HepG2 (cell line): ENCODE results near the gene SNX10. TPM values are rescaled to one million over a fixed set of nuclear protein-coding genes. Genes with fewer than 3 reads are reported as not detected.
A peak's percentile ranks its signal among the peaks of the same experiment; 100 is the strongest.

ENCODE experiments used
- DMAP1 ChIP-seq: IDR thresholded peaks from 2 replicates; pipeline ENCODE4 v1.6.1; 2016
- FOXJ3 ChIP-seq: sonication (generic); formaldehyde crosslinking; IDR thresholded peaks from 2 replicates; pipeline ENCODE4 v1.4.0; 2020; ENCODE audit warnings: missing genetic modification reagents, mild to moderate bottlenecking, borderline replicate concordance
- HOXD1 ChIP-seq: sonication (generic); formaldehyde crosslinking; IDR thresholded peaks from 2 replicates; pipeline ENCODE4 v1.5.0; 2020; ENCODE audit warnings: missing genetic modification reagents
- MIER3 ChIP-seq: IDR thresholded peaks from 2 replicates; pipeline ENCODE4 v1.6.1; 2016; ENCODE audit warnings: missing compliant biosample characterization, borderline replicate concordance
- RAD21 ChIP-seq: fragments of 450-650 bp; formaldehyde crosslinking; IDR thresholded peaks from 2 replicates; pipeline ENCODE4 v1.5.0; 2020; ENCODE audit warnings: mild to moderate bottlenecking
- RFXAP ChIP-seq: sonication (generic); formaldehyde crosslinking; IDR thresholded peaks from 2 replicates; pipeline ENCODE4 v1.4.0; 2020; ENCODE audit warnings: missing genetic modification reagents, borderline replicate concordance
- SOX5 ChIP-seq: IDR thresholded peaks from 2 replicates; pipeline ENCODE4 v1.6.1; 2016; ENCODE audit warnings: borderline replicate concordance
- ZNF260 ChIP-seq: sonication (generic); formaldehyde crosslinking; IDR thresholded peaks from 2 replicates; pipeline ENCODE4 v1.4.0; 2020; ENCODE audit warnings: missing genetic modification reagents, low read depth, mild to moderate bottlenecking, borderline replicate concordance
- ZNF274 ChIP-seq: sonication (generic); formaldehyde crosslinking; IDR thresholded peaks from 2 replicates; pipeline ENCODE4 v1.5.1; 2020; ENCODE audit warnings: mild to moderate bottlenecking, missing genetic modification reagents
- ZNF317 ChIP-seq: sonication (generic); formaldehyde crosslinking; IDR thresholded peaks from 2 replicates; pipeline ENCODE4 v1.5.0; 2020; ENCODE audit warnings: mild to moderate bottlenecking, missing genetic modification reagents
- ZNF430 ChIP-seq: sonication (generic); formaldehyde crosslinking; IDR thresholded peaks from 2 replicates; pipeline ENCODE4 v1.9.0; 2021; ENCODE audit warnings: mild to moderate bottlenecking, missing genetic modification reagents
- polyA plus RNA-seq, 8 experiments: library from polyadenylated mRNA; depleted of rRNA in 3 of 8; stranded (reverse) in 7 of 8; unstranded in 1 of 8; fragments of >200 nt; fragmentation: Illumina TruSeq in 4 of 8; extraction: Trizol in 4 of 8; gene quantifications; 2 replicates each; pipeline versions ENCODE4 v1.2.1 to v1.2.3, GENCODE V29; 2011 to 2016; ENCODE audit warnings: low read depth in 4 of 8, missing spikeins in 1 of 8, mixed read lengths in 1 of 8; ENCODE audit not compliant: insufficient read depth in 1 of 8
- total RNA-seq, 5 experiments: library from RNA; depleted of rRNA; stranded (reverse); fragments of >200 nt; fragmentation: Illumina TruSeq; extraction: Trizol; gene quantifications; 2 replicates each; pipeline ENCODE4 v1.2.3, GENCODE V29; 2016; ENCODE audit warnings: low read depth in 1 of 5
- TF ChIP-seq, protein P1 (sequence below): sonication (generic); formaldehyde crosslinking; IDR thresholded peaks from 2 replicates; pipeline ENCODE4 v1.4.0; 2020; ENCODE audit warnings: missing genetic modification reagents
- TF ChIP-seq, protein P2 (sequence below): sonication (generic); formaldehyde crosslinking; IDR thresholded peaks from 2 replicates; pipeline ENCODE4 v1.5.0; 2020; ENCODE audit warnings: missing genetic modification reagents
- TF ChIP-seq, protein P3 (sequence below): sonication (generic); formaldehyde crosslinking; IDR thresholded peaks from 2 replicates; pipeline ENCODE4 v1.5.1; 2020; ENCODE audit warnings: missing genetic modification reagents, mild to moderate bottlenecking, borderline replicate concordance
- TF ChIP-seq, protein P4 (sequence below): sonication (generic); formaldehyde crosslinking; IDR thresholded peaks from 2 replicates; pipeline ENCODE4 v1.4.0; 2020; ENCODE audit warnings: missing genetic modification reagents, borderline replicate concordance

The SNX10 gene
- total and polyA plus RNA-seq, 2 of the 13 experiments (the other 11 are each of a cell fraction or from before 2014, with no cell fraction given): 26.0 to 27.6 TPM

DNA sequence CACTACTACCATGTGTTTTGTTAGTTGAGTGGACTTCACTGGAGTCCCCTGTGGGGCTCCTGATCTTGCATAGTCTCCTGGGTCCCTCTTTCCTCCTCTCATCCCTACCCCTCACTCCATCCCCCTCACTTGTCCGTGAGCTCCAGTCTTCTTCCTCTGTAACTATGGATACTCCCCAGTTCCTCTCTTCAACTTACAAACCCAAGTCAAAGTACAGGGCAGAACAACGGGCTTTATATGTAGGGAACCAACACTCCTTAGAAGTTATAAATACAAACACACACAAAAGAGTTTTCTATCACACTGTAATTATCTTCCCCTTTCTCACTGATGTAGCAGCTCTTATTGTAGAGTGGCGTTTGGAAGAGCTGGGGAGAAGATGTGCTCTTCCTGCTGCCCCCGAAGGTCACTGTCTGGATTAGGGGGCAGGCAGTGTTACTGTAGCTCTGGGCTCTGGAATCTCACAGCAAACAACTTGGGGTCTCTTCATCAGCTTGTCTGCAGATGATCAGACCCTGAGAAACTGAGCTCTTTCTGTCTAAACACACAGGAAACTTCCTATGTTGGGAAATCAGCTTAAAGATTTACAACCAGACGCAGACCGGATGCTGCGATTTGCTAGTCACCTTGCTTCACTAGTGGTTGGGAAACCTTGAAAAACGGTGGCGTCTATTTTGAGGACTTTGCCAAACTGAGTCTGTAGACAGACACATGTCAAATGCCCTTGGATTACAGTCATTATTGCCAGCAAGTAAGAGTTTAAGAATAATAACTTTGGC, 13.6 kb downstream of the SNX10 start (continued):
- TF ChIP-seq, protein P1, sequence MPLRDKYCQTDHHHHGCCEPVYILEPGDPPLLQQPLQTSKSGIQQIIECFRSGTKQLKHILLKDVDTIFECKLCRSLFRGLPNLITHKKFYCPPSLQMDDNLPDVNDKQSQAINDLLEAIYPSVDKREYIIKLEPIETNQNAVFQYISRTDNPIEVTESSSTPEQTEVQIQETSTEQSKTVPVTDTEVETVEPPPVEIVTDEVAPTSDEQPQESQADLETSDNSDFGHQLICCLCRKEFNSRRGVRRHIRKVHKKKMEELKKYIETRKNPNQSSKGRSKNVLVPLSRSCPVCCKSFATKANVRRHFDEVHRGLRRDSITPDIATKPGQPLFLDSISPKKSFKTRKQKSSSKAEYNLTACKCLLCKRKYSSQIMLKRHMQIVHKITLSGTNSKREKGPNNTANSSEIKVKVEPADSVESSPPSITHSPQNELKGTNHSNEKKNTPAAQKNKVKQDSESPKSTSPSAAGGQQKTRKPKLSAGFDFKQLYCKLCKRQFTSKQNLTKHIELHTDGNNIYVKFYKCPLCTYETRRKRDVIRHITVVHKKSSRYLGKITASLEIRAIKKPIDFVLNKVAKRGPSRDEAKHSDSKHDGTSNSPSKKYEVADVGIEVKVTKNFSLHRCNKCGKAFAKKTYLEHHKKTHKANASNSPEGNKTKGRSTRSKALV (CRISPR knock-in tag): peak; percentile 53
- TF ChIP-seq DMAP1 (CRISPR knock-in tag) (no peak), ZNF274 (no peak), ZNF317 (peak; percentile 62; the same call in 1 of the 2 replicates), RFXAP (CRISPR knock-in tag) (peak; percentile 54; the same call in 1 of the 2 replicates), FOXJ3 (peak; percentile 85; the same call in 1 of the 2 replicates), SOX5 (CRISPR knock-in tag) (peak; percentile 34; the same call in 1 of the 2 replicates), HOXD1 (CRISPR knock-in tag) (0 out of 2 replicates have a peak, but pooled peaks have one; percentile 25), RAD21 (CRISPR knock-in tag) (no peak), MIER3 (peak; percentile 80; the same call in 1 of the 2 replicates), ZNF260 (CRISPR knock-in tag) (no peak), ZNF430 (CRISPR knock-in tag) (peak; percentile 66; the same call in 1 of the 2 replicates)
- TF ChIP-seq, protein P2, sequence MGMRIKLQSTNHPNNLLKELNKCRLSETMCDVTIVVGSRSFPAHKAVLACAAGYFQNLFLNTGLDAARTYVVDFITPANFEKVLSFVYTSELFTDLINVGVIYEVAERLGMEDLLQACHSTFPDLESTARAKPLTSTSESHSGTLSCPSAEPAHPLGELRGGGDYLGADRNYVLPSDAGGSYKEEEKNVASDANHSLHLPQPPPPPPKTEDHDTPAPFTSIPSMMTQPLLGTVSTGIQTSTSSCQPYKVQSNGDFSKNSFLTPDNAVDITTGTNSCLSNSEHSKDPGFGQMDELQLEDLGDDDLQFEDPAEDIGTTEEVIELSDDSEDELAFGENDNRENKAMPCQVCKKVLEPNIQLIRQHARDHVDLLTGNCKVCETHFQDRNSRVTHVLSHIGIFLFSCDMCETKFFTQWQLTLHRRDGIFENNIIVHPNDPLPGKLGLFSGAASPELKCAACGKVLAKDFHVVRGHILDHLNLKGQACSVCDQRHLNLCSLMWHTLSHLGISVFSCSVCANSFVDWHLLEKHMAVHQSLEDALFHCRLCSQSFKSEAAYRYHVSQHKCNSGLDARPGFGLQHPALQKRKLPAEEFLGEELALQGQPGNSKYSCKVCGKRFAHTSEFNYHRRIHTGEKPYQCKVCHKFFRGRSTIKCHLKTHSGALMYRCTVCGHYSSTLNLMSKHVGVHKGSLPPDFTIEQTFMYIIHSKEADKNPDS (CRISPR knock-in tag): no peak
- TF ChIP-seq, protein P3, sequence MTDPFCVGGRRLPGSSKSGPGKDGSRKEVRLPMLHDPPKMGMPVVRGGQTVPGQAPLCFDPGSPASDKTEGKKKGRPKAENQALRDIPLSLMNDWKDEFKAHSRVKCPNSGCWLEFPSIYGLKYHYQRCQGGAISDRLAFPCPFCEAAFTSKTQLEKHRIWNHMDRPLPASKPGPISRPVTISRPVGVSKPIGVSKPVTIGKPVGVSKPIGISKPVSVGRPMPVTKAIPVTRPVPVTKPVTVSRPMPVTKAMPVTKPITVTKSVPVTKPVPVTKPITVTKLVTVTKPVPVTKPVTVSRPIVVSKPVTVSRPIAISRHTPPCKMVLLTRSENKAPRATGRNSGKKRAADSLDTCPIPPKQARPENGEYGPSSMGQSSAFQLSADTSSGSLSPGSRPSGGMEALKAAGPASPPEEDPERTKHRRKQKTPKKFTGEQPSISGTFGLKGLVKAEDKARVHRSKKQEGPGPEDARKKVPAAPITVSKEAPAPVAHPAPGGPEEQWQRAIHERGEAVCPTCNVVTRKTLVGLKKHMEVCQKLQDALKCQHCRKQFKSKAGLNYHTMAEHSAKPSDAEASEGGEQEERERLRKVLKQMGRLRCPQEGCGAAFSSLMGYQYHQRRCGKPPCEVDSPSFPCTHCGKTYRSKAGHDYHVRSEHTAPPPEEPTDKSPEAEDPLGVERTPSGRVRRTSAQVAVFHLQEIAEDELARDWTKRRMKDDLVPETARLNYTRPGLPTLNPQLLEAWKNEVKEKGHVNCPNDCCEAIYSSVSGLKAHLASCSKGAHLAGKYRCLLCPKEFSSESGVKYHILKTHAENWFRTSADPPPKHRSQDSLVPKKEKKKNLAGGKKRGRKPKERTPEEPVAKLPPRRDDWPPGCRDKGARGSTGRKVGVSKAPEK (CRISPR knock-in tag): no peak
- TF ChIP-seq, protein P4, sequence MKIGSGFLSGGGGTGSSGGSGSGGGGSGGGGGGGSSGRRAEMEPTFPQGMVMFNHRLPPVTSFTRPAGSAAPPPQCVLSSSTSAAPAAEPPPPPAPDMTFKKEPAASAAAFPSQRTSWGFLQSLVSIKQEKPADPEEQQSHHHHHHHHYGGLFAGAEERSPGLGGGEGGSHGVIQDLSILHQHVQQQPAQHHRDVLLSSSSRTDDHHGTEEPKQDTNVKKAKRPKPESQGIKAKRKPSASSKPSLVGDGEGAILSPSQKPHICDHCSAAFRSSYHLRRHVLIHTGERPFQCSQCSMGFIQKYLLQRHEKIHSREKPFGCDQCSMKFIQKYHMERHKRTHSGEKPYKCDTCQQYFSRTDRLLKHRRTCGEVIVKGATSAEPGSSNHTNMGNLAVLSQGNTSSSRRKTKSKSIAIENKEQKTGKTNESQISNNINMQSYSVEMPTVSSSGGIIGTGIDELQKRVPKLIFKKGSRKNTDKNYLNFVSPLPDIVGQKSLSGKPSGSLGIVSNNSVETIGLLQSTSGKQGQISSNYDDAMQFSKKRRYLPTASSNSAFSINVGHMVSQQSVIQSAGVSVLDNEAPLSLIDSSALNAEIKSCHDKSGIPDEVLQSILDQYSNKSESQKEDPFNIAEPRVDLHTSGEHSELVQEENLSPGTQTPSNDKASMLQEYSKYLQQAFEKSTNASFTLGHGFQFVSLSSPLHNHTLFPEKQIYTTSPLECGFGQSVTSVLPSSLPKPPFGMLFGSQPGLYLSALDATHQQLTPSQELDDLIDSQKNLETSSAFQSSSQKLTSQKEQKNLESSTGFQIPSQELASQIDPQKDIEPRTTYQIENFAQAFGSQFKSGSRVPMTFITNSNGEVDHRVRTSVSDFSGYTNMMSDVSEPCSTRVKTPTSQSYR (CRISPR knock-in tag): no peak
